Measurements from ENCODE around the gene FBXW8.

Gene FBXW8

DNA sequence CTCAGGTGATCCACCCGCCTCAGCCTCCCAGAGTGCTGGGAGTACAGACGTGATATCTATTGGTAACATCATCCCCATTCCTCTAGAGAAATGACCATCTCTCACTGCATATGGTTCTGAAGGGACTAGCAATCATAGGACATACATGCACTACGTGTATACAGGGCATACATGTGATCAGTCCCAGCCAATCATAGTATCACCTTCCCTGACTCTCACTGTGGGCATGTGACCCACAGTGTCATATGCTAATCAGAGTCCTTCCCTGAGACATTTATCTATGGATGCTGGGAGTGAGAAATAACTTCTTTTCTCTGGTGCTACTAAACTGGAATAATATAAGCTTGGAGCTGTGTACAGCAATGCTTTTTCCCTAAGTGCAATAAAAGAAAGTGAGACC is 12.1 kb upstream of the FBXW8 start:
- TF ChIP-seq, protein P1, sequence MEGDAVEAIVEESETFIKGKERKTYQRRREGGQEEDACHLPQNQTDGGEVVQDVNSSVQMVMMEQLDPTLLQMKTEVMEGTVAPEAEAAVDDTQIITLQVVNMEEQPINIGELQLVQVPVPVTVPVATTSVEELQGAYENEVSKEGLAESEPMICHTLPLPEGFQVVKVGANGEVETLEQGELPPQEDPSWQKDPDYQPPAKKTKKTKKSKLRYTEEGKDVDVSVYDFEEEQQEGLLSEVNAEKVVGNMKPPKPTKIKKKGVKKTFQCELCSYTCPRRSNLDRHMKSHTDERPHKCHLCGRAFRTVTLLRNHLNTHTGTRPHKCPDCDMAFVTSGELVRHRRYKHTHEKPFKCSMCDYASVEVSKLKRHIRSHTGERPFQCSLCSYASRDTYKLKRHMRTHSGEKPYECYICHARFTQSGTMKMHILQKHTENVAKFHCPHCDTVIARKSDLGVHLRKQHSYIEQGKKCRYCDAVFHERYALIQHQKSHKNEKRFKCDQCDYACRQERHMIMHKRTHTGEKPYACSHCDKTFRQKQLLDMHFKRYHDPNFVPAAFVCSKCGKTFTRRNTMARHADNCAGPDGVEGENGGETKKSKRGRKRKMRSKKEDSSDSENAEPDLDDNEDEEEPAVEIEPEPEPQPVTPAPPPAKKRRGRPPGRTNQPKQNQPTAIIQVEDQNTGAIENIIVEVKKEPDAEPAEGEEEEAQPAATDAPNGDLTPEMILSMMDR (conservative IDR thresholded peaks at IDR 0.05) = no peak
- no peak overlapping the region for H3K27ac ChIP-seq

- no peak overlapping the region for H3K27ac ChIP-seq
- TF ChIP-seq, protein P1 (conservative IDR thresholded peaks at IDR 0.05) = no peak
Observed at GRCh38 chr12:116901612-116902011, 9.1 kb upstream of the FBXW8 start.

DNA sequence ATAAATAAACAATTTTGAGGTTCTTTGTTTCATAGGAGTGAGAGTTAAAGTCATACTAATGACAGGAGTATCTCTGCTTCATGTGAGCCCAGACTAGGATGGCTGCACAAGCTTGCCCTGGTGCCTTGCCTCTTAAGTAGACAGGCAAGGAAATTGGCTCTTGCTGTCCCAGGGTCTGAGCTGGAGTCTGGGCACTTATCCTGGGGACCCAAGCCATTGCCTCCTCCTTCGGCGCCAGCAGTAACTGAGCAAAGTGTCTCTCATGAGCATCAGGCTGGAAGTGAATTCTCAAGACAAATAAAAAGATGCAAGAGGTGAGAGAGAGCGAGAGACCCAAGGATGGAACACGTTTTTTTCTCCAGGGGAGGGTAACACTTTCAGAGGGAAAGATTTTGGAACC is 6.9 kb upstream of the FBXW8 start:
- TF ChIP-seq, protein P1 (conservative IDR thresholded peaks at IDR 0.05) = no peak
- H3K27ac ChIP-seq = no peak overlapping the region

DNA sequence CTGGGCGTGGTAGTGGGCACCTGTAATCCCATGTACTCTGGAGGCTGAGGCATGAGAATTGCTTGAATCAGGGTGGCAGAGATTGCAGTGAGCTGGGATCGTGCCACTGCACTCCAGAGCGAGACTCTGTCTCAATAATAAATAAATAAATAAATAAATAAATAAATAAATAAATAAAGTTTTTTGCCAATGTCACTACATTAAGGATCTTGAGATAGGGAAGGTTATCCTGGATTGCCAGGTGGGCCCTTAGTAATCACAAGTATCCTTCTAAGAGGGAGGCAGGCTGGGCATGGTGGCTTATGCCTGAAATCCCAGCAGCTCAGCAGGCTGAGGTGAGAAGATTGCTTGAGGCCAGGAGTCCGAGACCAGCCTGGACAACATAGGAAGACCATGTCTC is 4.5 kb upstream of the FBXW8 start:
- no peak overlapping the region for H3K27ac ChIP-seq
- TF ChIP-seq, protein P1 (conservative IDR thresholded peaks at IDR 0.05) = no peak

GRCh38 chr12:116910280-116910644 is 488 bp upstream of the FBXW8 start:
- TF ChIP-seq, protein P1 (conservative IDR thresholded peaks at IDR 0.05) = no peak
- peak overlapping the region; percentile 85 for H3K27ac ChIP-seq

DNA sequence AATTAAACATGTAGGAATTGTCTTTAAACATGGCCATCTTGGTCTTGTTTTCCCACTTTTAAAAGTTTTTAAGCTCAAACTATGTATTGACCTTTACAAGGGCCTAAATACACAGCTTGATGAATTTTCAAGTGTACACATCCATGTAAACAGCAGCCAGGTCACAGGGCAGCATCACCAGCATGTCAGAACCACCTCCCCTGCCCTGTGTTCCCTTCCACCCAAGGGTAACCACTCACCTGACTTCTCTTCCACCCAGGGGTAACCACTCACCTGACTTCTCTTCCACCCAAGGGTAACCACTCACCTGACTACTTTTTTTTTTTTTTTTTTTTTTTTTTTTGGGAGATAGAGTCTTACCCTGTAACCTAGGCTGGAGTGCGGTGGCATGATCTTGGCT is 4.6 kb downstream of the FBXW8 start:
- TF ChIP-seq, protein P1 (conservative IDR thresholded peaks at IDR 0.05) = no peak
- H3K27ac ChIP-seq = no peak overlapping the region

DNA sequence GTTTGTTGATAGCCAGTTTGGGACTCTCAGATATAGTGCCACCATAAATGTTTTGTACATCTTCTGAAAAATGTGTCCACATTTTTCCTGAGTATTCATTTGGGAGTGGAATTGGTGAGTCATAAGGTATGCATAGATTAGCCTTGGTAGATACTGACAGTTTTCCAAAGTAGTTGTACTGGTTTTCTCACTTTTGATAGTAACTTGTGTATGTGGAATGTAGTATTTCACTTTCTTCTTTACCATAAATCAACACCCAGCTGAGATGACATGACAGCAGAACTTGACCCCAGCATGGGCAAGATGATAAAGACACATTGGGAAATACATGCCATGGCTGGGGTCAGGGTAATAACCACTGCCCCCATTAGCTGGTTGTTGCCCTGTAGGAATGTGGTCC is 5.4 kb downstream of the FBXW8 start:
- no peak overlapping the region for H3K27ac ChIP-seq
- TF ChIP-seq, protein P1 (conservative IDR thresholded peaks at IDR 0.05) = no peak

DNA sequence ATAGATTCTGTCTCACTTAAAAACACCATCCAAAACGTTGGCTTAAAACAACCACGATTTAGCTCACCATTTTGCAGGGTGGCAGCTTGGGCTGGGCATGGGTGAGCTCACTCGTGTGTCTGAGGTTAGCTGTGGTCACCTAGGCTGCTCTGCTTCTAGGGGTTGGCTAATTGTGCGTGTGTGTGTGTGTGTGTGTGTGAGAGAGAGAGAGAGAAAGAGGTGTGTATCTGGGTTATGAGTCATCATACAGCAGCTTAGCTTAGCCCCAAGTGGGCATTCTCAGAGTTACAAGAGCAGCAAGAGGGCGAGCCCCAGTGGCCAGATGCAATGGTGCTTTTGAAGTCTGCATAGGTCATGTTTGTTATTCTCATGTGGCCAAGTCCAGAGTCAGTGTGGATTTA is 6.0 kb downstream of the FBXW8 start:
- H3K27ac ChIP-seq = no peak overlapping the region
- TF ChIP-seq, protein P1 (conservative IDR thresholded peaks at IDR 0.05) = no peak

All from VCaP (cell line).